K562 (cell line): Measurements from ENCODE around the gene CSTF1. TPM values are rescaled to one million over a fixed set of nuclear protein-coding genes. Genes with fewer than 3 reads are reported as not detected.
A peak's percentile ranks its signal among the peaks of the same experiment; 100 is the strongest.

Experiments used
- RCOR1 ChIP-seq, 2 experiments: IDR thresholded peaks; 2 replicates each; pipeline ENCODE4 v1.6.1; 2012; ENCODE audit warnings: low read depth in 2 of 2, low read length in 2 of 2, borderline replicate concordance in 1 of 2, improper control_type of control experiment in 1 of 2
- REST ChIP-seq, 2 experiments: fragments of 450-650 bp; formaldehyde crosslinking in 1 of 2; IDR thresholded peaks; 2 replicates each; pipeline versions ENCODE4 v1.4.0 to v1.6.1; 2014 to 2020; ENCODE audit warnings: mild to moderate bottlenecking in 2 of 2, borderline replicate concordance in 1 of 2, low read depth in 1 of 2
- ZNF134 ChIP-seq: fragments of 250-450 bp; sonication (Bioruptor Pico); conservative IDR thresholded peaks from 2 replicates; pipeline ENCODE4 v1.4.0; 2020
- polyA plus RNA-seq, 8 experiments: library from polyadenylated mRNA; depleted of rRNA in 4 of 8; stranded (reverse) in 5 of 8; unstranded in 3 of 8; fragments of >200 nt; fragmentation: Nextera tagmentation in 2 of 8; fragmentation: Illumina TruSeq in 1 of 8; extraction: Ambion mirVana in 2 of 8; extraction: Trizol in 1 of 8; gene quantifications; 2 replicates each; pipeline versions ENCODE4 v1.2.1 to v1.2.3, GENCODE V29; 2011 to 2014; ENCODE audit warnings: inconsistent platforms in 1 of 8, missing spikeins in 1 of 8
- total RNA-seq, 7 experiments: library from RNA; depleted of rRNA in 6 of 7; stranded (reverse); fragments of >200 nt in 6 of 7; fragmentation: Illumina TruSeq in 2 of 7; extraction: Trizol in 2 of 7; gene quantifications; 2 replicates each; pipeline versions ENCODE4 v1.2.1 to v1.2.3, GENCODE V29; 2011 to 2021; ENCODE audit warnings: low replicate concordance in 1 of 7

CSTF1 gene
- total and polyA plus RNA-seq, 9 of the 15 experiments (the other 6 are each of a cell fraction or from before 2014, with no cell fraction given), result 30.8 to 110 (median 53.4) TPM

DNA sequence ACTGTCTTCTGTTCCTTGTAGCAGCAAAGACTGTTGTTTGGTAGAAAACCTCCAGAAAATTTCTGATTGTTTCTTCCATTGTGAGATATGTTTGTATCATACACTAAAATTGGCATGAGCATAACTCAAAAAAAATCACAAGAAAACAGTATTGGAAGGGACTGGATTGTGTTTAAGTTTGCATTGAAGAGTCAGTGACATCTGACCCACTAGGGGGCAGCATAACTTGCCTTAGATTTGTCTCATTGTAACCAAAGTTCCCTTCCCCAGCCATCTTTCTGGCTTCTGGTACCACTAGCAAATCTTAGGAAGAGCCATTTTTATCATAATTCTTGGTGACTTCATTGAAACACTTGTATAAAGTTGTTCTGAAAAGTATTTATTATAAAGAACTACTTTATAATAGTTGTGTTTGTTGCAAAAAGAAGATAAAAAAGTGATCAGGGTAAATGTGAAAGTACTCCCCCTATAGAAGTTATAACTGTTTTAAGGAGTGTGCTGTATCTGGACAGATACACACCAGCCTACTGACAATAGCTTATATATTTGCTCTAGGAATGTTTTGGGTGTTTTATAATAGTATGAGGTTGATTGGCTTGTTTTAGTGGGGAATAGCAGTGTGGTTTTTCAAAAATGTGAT lies 7.7 kb downstream of the CSTF1 start (continued):
- TF ChIP-seq REST (IDR thresholded peaks at IDR 0.05; ENCODE audit: borderline replicate concordance) (peak; percentile 53; the same call in 1 of the 2 replicates), REST (CRISPR knock-in tag; IDR thresholded peaks at IDR 0.05; ENCODE audit: low read depth) (no peak), ZNF134 (CRISPR knock-in tag) (0 out of 2 replicates have a peak, but pooled peaks have one; percentile 15), RCOR1 (IDR thresholded peaks at IDR 0.05; ENCODE audit: borderline replicate concordance in 1 of 2, low read depth in 2 of 2, low read length in 2 of 2) (0 out of 4 replicates have a peak, but pooled peaks of 1 of the 2 experiments have one; percentile 14)
- TF ChIP-seq, all 486 proteins: peak for 16
